Activated CD4-positive, CD25-positive, alpha-beta regulatory T cell (primary cell): ENCODE measurements around the gene LDLRAD3.

Experiments used
- DNase-seq, 4 experiments: peaks; one replicate each; lab custom pipeline; 2025; lab: John Stamatoyannopoulos, UW

Gene LDLRAD3

DNA sequence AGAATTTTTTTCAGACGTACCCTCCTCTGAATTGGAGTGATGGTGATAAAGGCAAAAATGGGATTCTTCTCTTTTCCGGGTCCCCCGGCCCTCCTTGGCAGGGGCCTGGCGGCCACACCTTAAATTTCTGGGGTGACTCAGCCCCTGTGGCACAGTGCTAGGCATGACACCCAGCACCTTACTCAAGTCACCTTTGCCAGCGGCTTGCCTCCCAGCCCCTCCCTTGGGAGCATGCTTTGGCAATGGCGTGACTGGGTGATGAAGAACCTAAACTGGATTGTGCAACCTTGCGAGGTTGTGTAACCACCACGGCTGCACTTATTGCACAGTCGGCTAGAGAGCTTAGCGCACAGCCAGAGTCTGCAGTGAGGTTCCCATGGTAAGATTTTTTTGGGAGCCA is 16.2 kb upstream of the LDLRAD3 start:
- no peak for DNase-seq

DNA sequence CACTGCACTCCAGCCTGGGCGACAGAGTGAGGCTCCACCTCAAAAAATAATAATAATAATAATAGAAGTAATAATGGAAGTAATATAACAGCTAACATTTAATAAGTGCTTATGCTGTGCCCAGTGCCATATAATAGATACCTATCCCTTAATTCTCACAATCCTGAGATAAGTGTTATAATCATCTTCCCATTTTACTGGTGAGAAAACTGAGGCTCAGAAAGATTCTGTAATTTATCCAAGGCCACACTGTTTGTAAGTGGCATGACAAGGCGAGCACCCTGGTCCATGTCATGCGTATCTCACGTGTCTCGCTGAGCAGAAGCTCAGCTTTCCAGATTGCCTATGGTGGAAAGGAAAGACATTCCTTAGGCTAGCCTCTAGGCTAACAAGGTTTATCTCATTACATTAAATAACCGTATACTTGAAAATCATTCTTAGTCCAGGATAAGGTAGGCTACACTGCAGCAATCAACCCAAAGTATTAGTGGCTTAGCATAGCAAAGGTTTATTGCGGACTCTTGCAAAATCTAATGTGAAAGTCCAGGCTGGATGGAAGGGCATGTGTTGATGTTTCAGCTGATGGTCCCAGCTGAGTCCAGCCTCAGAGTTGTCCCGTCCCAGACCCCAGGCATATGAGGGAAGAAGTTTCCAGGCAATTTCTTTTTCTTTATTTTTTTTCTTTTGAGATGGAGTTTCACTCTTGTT is 15.0 kb upstream of the LDLRAD3 start:
- no peak for DNase-seq

DNA sequence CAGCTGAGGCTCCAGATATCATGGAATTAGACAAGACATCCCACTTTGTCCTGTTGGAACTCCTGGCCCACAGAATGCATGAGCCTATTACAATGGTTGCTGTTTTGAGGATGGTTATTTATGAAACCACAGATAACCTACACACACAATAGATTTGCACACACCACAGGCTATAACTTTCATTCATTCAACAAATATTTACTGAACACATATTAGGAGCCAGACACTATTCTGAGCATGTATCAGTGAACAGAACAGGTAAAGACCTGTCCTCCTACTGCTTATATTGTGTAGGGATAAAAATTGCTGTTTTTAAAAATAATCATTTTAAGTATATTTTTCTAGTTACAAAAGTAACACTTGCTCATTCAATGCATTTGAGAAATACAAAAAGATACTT is 13.4 kb upstream of the LDLRAD3 start:
- no peak for DNase-seq

DNA sequence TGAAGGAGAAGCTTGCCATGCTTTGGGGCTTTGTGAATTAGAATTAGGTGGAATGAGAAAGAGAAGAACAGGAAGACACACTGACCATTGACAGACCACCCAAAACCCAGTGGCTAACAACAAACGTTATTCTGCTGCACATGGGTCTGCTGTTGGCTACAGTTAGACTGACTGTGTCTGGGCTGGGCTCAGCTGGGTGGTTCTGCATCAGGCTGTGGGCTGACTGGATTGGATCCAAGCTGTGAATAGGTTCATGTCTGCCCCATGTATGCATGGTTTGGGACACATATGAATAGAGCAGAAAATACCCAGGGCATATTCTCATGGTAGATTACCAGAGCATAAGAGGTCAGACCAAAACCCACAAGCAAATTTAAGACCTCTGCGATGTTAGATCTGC is 11.7 kb upstream of the LDLRAD3 start:
- no peak for DNase-seq

DNA sequence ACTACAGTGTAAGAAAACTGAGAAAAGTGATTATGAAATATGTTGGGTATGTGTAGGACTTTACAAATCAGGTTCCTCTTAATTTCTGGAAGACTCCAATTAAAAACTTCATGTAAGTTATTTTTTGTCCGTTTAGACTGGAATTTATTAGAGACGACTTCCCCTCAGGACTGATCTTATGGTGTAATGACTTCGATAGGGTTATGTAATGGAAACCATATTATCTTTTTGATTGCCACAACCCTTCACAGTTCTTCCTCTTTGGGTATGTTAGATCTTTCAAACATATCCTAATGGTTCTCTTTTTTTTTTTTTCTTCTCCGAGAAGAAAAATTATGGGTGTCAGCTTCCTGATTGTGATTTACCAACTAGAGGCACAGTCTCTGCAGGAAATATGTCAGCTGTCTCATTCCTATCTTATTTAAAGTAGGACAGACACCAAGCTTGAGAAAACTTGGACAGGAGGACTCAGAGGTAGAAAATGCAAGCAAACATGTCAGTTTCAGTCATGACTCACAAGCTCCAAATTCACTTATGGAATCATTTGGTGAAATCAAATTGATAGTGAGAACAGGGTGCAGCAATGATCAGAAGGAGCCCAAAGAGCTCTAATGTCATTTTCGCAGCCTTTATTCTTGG is 11.1 kb upstream of the LDLRAD3 start:
- no peak for DNase-seq

DNA sequence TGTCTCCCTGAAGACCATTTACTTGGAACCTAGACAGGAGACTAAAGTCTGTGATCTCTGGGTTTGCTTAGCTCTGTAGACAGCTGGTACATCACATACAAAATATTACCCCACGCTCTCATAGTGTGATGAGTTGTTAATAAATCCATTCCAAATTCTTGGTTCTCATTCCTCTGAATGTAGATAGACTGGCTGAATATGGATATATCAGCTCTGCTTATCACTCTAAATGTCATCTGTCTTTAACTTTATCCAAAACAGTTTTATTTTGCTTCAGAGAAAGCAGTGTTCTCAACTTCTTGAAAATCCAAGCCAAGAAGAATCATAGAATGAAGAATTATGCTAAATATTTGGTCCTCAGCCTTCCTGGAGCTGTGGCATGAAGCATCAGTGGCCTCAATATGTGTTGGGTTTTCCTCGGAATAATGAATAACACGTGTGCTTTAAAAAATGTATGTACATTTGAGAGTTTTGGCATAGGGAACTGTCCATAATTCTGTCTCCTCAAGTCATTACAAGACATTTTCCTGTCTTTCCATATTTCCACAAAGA is 10.5 kb upstream of the LDLRAD3 start:
- no peak for DNase-seq

DNA sequence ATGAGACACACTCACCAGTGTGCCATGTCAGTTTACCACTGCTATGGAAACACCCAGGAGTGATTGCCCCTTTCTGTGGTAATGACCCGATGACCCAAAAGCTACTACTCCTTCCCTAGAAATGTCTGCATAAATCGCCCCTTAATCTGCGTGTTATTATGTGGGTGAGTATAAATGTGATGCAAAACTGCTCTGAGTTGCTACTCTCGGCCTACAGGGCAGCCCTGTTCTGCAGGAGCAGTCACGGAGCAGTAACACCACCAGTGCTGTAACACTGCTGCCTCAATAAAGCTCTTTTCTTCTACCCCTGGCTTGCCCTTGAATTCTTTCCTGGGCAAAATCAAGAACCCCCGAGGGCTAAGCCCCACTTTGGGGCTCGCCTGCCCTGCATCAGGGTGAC is 9.6 kb upstream of the LDLRAD3 start:
- no peak for DNase-seq

DNA sequence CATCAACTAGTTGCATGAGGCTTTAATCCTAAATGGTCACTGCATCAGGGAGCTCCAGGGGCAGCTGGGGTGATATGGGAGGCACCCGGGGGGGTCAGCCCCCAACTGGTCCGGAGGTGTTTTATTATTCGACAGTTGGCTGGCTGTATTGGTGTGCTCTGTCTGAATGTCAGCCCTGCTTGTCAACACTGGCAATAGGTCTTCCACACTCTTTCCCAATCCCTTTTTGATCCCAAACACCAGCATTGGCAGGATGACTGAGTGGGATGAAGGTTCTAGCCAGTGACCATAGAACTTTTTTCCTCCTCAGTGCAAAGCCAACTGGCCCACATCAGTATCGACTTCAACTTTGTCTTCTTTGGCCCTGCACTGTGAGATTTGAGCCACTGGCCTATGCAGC is 8.9 kb upstream of the LDLRAD3 start:
- DNase-seq: no peak

DNA sequence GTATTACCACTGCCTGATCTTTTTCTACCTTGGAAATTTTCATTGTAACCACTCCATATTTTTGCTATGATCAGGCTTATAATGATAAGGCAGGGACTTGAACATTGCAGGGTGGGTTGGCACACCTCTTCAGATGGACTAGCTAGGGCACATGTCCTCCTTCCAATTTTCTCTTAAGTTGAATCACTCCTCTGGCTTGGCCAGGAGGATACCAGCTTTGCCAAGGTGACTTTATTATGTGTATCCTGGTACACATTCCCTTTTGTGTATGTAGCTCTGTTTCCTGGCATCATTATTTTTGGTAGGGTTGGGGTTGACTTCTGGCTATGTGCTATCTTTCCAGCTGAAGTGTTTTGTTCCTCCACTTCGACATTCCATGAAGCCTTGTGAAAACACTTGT is 8.5 kb upstream of the LDLRAD3 start:
- DNase-seq: no peak

DNA sequence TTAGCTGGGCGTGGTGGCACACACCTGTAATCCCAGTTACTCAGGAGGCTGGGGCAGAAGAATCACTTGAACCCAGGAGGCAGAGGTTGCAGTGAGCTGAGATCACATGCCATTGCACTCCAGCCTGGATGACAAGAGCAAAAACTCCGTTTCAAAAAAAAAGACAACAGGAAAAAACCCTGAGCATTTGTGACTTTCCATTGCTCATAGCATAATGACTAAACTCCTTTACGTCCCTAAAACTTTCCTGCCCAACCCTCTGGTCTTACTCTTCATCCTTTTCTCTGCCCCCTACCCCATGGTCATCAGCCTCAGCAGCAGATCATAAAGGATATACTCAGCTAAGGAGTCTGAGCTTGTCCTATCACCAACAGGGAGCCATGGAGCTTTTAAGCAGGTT is 6.8 kb upstream of the LDLRAD3 start:
- DNase-seq: no peak

DNA sequence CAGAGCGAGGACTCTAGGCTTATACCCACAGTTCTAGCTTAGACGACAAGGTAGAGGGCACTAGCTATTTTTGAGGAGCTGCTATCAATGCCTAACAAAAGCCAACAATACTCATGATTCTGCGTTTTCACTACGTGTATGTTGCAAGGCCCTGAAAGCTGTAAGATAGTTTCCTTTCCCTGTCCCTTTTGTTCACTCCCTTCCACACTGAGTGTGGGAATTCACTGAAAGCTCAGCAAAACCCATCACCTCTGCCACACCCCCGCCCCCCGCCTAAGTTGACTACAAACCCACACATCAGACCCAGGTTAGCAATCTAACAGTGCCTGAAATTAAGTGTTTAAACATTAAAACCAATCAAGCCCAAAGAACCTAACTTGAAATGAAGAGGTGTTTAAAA is 6.2 kb upstream of the LDLRAD3 start:
- DNase-seq: no peak

DNA sequence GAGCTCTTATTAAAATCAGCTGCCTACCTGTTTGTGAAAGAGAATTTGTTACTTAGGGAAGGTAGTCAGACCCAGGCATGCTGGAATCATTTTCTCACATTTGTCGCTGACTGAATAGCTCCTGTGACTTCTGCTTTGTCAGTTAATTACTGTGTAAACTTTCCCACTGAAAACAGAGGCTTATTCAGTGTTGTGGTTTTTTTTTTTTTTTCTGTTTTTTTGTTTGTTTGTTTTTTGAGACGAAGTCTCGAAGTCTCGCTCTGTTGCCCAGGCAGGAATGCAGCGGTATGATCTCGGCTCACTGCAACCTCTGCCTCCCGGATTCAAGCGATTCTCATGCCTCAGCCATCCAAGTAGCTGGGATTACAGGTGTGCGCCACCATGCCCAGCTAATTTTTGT is 5.6 kb upstream of the LDLRAD3 start:
- DNase-seq: no peak

DNA sequence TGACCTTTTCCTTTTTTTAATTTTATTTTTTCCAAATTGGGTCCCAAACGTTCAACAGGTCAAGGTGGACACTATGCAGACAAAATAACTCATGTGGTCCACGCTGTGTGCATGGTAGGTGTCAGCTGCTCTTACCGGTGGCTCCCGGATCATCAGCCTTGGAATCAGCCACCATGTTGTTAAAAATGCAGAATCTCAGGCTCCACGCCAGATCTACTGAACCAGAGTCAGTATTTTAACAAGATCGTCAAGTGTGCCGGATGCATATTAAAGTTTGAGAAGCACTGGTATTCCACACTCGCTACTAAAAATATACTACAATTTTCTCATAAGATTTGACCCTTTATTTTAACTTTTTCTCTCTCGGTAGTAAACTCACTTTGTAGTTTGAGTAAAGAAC is 553 bp upstream of the LDLRAD3 start:
- no peak for DNase-seq

DNA sequence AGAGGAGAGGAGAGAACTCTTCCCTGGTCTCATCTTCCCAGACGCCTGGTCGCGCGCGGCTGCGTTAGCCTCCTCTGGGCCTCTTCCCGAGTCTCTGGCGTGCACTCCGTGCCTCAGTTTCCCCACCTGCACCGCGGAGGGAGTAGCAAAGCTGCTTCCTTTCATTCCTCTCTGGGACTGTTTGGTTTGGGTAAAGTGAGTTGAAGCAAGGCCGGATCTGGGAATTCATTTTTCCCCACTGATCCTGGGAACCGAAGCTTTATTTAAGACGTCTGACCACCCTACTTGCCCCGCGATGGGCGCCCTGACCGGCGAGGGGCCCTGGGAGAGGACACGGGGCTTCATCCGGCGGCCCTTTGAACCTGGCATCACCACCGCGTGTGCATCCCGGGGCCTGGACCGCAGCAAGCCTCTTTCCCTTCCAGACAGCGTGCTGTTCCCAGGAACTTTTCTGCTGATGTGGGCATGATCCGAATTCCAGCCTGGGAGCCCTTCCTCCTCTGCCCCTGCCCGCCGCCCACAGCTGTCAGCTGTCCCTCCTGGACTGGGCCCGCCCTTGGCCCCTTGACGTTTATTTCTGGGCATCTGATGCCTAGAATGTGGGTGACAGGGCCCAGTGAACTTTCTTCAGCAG is 758 bp downstream of the LDLRAD3 start:
- DNase-seq: no peak

DNA sequence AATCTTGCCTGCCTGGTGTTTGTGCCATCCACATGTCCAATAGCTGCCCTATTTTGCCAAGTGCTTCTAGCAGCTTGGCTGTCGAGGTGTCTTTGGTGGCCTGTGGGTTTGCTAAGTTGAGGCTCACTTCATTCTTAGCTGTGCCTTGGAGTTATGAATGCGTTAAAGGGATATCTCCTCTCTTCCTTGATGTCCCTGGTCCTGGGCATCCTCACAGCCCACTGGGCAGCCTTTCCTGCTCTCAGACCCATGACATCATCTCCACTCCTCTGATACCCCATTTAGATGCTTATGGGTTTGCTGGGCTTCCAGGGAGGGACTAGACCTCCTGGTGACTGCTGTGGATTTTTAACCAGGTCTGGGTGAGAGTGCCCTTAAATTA is 1.3 kb downstream of the LDLRAD3 start:
- no peak for DNase-seq

DNA sequence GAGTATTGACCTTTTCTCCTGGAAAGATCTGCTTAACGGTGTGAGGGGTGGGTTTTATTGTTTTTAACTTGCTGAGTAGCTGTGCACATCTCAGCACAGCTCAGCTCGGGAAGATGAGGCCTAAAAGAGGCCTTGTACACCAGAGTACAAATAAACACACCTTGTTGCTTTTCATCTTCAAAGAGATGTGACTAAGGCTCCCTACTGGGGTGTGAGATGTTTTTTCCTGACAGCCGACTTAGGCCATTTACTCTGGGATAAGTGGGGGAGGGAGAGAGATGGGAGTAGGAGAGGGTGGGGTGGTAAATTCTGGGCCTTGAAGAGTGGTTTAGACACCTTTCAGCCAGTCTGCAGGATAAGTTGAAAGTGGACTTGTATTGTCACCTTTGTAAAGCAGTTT is 2.9 kb downstream of the LDLRAD3 start:
- no peak for DNase-seq

DNA sequence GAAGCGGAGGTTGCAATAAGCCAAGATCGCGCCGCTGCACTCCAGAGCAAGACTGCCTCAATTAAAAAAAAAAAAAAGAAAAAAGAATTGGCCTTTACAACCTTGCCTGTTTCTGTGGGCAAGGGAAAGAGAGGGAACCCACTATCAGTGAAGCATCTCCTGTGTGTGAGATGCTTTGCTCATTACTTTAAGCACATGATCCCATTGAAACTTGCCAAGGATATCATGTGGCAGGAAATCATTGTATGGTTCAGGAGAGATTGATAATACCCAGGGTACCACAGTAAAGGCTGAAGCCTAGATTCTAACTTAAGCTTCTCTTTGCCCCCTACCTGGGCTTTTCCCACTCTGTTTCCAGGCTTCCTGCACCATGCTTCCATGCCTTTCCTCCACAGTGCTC is 3.6 kb downstream of the LDLRAD3 start:
- no peak for DNase-seq

DNA sequence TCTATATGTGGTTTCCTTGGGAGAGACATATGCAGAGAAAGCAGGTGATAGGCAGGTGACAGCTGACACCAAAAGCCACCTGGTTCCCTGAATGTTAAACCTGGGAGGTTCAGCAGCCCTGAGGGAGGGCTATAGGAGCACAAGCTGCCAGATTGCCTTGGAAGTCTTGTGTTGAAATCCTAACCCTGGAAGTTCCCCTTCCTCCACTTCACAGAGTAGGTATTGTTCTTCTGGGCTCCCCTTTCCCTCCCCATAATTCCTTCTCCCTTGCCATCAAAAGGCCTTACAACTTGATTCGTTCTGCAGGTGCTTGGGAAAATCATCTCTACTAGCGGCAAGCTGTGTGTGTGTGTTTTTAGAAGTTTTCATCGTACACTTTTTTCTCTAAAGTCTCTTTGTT is 5.4 kb downstream of the LDLRAD3 start:
- DNase-seq: no peak

DNA sequence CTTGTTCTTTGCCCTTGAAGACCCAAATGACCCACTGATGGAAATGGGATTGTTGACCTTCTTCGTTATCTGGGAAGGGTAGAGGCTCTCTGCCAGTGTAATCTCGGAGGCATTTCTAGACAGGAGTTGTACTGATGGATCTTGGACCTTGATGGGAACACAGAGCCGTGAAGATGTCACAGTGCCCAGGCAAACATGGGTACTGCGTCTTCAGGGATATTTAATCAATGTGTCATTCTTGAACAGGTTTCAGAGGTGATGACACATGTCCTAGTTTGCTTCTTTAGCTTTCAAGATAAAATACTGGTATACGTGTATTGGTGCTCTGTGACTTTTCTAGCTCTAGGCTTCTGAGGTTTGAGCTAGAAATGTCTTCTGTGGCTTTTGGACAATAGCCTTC is 6.2 kb downstream of the LDLRAD3 start:
- DNase-seq: no peak

DNA sequence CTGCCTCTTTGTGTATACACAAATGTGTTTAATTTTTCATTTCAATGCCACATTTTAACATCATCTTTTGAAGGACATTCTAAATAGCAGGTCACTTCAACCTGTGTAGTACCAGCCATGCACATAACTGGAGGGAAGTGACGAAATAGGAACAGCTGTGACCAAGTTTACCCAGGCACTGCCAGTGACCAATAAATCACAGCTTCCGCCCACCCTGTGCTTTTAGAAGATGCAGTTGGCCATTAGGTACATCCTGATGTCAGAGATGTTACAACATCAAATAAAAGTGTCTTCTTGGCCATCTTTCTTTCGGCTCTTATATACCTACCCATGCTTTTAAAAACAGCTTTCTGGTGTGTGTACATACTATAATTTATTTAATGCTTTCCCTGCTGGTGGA is 7.8 kb downstream of the LDLRAD3 start:
- DNase-seq: no peak

DNA sequence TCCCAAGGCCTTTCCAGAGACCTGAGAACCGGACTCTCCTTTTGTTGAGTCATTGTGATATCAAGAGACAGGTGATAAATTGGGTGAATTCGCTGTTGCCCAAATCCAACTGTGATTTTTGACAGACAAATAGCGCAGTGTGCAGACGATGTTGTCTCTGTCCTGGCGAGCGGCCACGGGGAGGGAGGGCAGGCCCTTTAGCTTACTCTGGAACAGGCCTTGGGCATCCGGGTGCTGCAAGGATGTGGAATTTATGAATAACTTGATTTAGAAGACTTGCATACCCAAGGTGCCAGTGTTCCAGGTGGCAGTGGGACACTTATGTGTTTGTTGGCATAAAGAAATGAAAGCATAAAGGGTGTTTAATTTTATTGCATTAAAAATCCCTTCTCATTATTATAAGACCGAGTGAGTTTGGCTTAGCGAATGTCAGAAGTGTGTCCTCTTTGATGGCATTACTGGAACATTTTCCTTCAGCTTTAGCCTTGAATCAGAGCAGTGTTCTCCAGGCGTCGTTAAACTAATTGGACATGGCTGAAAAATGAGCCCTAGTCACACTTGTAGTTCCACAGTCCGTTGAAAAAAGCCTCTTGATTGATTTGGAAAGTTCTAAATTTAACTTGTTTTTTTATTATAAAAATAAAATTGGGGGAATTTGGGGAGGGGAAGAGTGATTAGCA is 9.4 kb downstream of the LDLRAD3 start:
- no peak for DNase-seq

DNA sequence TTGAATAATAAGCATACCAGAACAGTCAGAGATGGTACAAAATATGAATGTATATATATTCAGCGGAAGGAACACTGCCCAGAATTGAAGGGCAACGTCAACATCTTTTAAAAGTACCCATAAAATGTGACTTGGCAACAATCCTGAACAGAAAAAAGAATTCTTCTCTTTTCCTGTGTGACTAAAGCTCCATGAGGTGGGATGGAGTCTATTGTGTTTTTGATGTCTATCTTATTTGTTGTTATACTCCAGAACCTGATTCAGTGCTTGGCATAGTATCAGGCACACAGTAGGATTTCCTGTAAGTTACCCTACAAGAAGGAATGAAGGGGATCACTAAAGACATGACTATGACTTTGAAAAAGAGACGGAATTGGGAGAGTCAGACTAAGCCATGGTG is 10.3 kb downstream of the LDLRAD3 start:
- no peak for DNase-seq

DNA sequence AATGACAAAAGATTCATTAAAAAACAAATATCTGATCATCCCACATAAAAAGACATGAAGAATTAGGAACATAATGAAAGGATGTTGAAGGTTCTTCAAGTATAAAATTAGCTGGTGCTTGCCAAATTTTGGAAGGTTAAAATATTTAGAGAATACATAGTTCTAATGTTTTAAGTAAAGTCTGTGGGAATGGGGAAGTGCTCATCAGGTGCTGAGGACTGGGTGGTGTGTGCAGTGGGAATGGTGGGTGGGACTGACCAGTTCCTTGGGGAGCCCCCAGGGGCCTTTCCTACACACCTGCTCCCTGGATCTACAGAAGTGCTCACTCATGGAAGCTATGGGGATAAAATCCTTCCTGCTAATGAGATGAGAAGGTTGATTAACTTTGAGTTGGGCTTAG is 11.8 kb downstream of the LDLRAD3 start:
- no peak for DNase-seq
